Motor neuron (in vitro differentiated cells): ENCODE data around the gene XRN1. TPM values are rescaled to one million over a fixed set of nuclear protein-coding genes. Genes with fewer than 3 reads are reported as not detected.
"Not testable (repeated sequence)": the region's sequence is repeated elsewhere in the genome, so short reads cannot be mapped to it uniquely, and the experiment has no call there.

Experiments used
- ATAC-seq, 8 experiments: fragments of 200-7000 bp; cut with Tn5 transposase; replicated peaks in 6 of 8; 2 replicates each; pipeline ENCODE4 v1.8.0; 2021; ENCODE audit warnings: mild to moderate bottlenecking in 8 of 8, moderate library complexity in 8 of 8
- H3K27ac ChIP-seq, 2 donors: fragments of 250-450 bp; sonication (Bioruptor Pico); 2 replicates each; pipeline ENCODE4 v1.9.0; 2021; ENCODE audit warnings: antibody characterized with exemption in 2 of 2, mild to moderate bottlenecking in 2 of 2, moderate library complexity in 1 of 2
- H3K4me1 ChIP-seq, 2 donors: fragments of 250-450 bp; sonication (Bioruptor Pico); replicated peaks in 1 of 2; 2 replicates each; pipeline ENCODE4 v1.6.1; 2021; ENCODE audit warnings: antibody characterized with exemption in 2 of 2, mild to moderate bottlenecking in 2 of 2, moderate library complexity in 1 of 2
- H3K4me3 ChIP-seq, 5 donors: fragments of 250-450 bp; sonication (Bioruptor Pico); 2 replicates each; pipeline ENCODE4 v1.9.0; 2021; ENCODE audit warnings: antibody characterized with exemption in 5 of 5, mild to moderate bottlenecking in 5 of 5, moderate library complexity in 4 of 5
- WGBS, 10 experiments: fragments of 450-650 bp; shearing (Covaris generic); methylation state at CpG; one replicate each; pipeline ENCODE4 v1.0.0; 2022; 5-methylcytosine and 5-hydroxymethylcytosine counted together
- in situ Hi-C, 9 experiments: fragments of 400-800 bp; cut with MboI; loops; one replicate each; pipeline ENCODE4 v1.15.0; 2021; ENCODE audit warnings: low sequenced_read_pairs in 9 of 9, low pct_unique_long_range_greater_than_20kb in 2 of 9; ENCODE audit not compliant: unreplicated experiment in 9 of 9
- total RNA-seq, 8 experiments: library from RNA; unstranded; fragments of 300-600 nt; gene quantifications; 2 replicates each; pipeline versions ENCODE4 v1.2.3 to v1.2.4, GENCODE V29; 2022

The XRN1 gene
- total RNA-seq, 8 experiments from 2014 or later = 19.3 to 82.4 (median 30.2) TPM

DNA sequence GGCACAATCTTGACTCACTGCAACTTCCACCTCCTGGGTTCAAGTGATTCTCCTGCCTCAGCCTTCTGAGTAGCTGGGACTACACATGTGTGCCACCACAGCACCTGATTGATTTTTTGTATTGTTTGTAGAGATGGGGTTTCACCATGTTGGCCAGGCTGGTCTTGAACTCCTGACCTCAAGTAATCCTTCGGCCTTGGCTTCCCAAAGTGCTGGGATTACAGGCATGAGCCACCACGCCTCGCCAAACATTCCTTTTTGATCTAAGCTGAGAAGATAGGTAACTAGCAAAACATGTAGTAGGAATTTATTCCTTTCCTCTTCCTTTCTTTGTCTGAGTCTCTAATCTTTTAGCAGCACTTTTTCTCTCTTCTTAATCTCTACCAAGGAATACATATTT lies 95.1 kb downstream of the XRN1 start:
- in situ Hi-C loops, ATAC-seq, H3K4me3 ChIP-seq, H3K27ac ChIP-seq, H3K4me1 ChIP-seq: not testable (repeated sequence)
- 89 to 100% (median 90%) methylated on average over 1 to 3 of the region's 3 CpGs; no CpG with 5 or more reads in 7 of the 10 experiments for WGBS, 10 experiments

DNA sequence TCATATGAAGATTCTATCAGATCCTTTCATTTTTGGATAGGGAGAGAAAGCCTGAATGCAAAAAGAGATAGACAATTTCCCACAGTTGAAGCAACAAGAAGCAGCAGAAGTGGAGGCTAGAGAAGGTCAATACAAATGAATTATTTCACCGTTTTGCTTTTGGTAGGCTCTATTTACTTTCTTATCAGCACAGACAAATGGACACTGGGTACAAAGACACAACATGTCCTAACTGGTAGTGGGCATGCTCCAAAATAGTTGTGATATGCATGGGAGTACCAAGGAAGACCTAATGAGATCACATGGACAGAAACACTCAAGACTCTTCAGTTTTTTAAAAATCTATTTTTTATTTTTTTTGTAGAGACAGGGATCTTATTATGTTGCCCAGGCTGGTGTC lies 99.4 kb downstream of the XRN1 start:
- no peaks in the 10 kb centered on the region for H3K4me1 ChIP-seq
- ATAC-seq = no peak
- no peak overlapping the region for H3K27ac ChIP-seq
- WGBS, 10 experiments = 80 to 100% (median 90%) methylated on average over 1 of the region's 1 CpG; no CpG with 5 or more reads in 2 of the 10 experiments
- in situ Hi-C loops = no loop called here
- no peak overlapping the region for H3K4me3 ChIP-seq

DNA sequence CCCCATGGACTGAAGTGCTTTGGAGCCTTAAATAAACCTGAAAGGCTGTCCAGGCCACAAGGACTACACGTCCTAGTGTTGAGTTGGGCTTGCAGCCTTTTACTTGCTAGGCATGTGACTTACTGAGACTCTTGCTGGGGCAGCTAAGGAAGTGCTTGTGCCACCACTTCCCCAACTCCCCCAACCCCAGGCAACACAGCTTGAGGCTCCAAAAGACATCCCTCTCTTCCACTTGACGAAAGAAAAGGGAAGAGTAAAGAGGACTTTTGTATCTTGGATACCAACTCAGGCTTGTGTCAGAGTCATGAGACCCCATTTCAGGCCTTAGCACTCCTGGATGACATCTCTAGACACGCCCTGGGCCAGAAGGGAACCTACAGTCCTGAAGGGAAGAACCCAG lies 109.8 kb downstream of the XRN1 start:
- ATAC-seq = no peak
- Histone ChIP-seq H3K27ac (no peak overlapping the region), H3K4me1 (no peaks in the 10 kb centered on the region), H3K4me3 (no peak overlapping the region)
- in situ Hi-C loops = no loop called here
- 0 to 82% (median 58%) methylated on average over 1 to 2 of the region's 3 CpGs; no CpG with 5 or more reads in 4 of the 10 experiments for WGBS, 10 experiments

DNA sequence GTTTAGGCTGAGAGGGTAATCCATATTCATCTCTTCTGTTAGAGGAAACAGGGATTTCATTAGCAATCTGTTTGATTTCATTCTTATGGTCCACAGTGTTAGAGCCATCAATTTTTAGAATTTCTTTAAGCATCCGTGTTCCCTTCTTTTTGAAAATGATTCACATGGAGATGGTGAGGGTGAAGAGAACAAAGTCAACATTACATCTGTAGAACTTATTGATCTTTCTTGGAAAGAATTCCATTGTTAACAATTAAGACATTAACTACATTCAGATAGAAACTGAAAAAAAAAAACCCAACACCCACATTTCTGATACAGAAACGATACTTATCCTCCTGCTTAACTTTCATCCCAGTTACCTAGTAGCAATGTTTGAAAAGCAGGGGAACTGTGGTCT lies 115.4 kb downstream of the XRN1 start:
- H3K27ac ChIP-seq = no peak overlapping the region
- no peak overlapping the region for H3K4me3 ChIP-seq
- WGBS, 10 experiments = 80 to 100% (median 97%) methylated on average over 1 to 2 of the region's 2 CpGs
- H3K4me1 ChIP-seq = no peaks in the 10 kb centered on the region
- no peak for ATAC-seq
- in situ Hi-C loops = no loop called here

DNA sequence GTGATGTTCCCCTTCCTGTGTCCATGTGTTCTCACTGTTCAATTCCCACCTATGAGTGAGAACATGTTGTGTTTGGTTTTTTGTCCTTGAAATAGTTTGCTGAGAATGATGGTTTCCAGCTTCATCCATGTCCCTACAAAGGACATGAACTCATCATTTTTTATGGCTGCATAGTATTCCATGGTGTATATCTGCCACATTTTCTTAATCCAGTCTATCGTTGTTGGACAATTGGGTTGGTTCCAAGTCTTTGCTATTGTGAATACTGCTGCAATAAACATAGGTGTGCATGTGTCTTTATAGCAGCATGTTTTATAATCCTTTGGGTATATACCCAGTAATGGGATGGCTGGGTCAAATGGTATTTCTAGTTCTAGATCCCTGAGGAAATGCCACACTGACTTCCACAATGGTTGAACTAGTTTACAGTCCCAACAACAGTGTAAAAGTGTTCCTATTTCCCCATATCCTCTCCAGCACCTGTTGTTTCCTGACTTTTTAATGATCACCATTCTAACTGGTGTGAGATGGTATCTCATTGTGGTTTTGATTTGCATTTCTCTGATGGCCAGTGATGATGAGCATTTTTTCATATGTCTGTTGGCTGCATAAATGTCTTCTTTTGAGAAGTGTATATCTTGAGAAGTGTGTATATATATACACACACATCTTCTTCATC lies 123.4 kb downstream of the XRN1 start:
- in situ Hi-C loops, ATAC-seq: not testable (repeated sequence)
- 89 to 100% (median 100%) methylated on average over 1 of the region's 1 CpG; no CpG with 5 or more reads in 7 of the 10 experiments for WGBS, 10 experiments

DNA sequence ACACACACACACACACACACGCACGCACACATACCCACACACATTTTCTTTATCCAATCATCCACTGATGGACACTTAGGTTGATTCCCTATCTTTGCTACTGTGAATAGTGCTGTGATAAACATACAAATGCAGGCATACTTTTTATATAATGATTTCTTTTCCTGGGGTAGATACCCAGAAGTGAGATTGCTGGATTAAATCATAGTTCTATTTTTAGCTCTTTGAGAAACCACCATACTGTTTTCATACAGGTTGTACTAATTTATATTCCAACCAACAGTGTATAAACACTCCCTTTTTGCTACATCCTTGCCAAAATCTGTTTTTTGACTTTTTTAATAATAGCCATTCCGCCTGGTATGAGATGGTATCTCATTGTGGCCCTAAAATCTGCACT lies 127.9 kb downstream of the XRN1 start:
- no peak for ATAC-seq
- WGBS, 10 experiments = 92 to 100% (median 100%) methylated on average over 1 to 3 of the region's 3 CpGs; no CpG with 5 or more reads in 2 of the 10 experiments

More for the DNA sequence above, 123.4 kb downstream of the XRN1 start:
- H3K4me3 ChIP-seq, H3K27ac ChIP-seq, H3K4me1 ChIP-seq: not testable (repeated sequence)

DNA sequence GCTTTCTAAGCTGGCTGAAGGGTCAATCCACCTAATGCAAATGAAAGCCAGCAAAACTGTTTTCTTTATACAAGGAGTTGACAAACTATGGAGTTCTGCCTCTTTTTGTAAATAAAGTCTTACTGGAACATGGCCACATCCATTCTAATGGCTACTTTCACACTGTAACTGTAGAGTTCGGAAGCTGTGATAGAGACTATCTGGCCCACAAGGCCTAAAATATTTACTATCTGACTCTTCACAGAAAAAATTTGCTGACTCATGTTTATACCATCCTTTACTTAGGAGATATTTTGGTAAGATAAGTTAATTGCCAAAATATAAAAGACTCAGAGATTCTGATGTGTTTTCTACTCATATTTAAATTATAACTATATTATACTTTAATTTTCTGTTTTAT lies 128.7 kb downstream of the XRN1 start:
- in situ Hi-C loops = no loop called here
- Histone ChIP-seq H3K4me3 (no peak overlapping the region), H3K27ac (no peak overlapping the region), H3K4me1 (no peaks in the 10 kb centered on the region)
- 36 to 100% (median 100%) methylated on average over 1 of the region's 1 CpG; no CpG with 5 or more reads in 1 of the 10 experiments for WGBS, 10 experiments
- peak in 2 of 8 experiments; percentile 23 to 39 for ATAC-seq

More for the DNA sequence above, 127.9 kb downstream of the XRN1 start:
- Histone ChIP-seq H3K4me3 (no peak overlapping the region), H3K4me1 (no peaks in the 10 kb centered on the region), H3K27ac (no peak overlapping the region)
- in situ Hi-C loops = no loop called here

DNA sequence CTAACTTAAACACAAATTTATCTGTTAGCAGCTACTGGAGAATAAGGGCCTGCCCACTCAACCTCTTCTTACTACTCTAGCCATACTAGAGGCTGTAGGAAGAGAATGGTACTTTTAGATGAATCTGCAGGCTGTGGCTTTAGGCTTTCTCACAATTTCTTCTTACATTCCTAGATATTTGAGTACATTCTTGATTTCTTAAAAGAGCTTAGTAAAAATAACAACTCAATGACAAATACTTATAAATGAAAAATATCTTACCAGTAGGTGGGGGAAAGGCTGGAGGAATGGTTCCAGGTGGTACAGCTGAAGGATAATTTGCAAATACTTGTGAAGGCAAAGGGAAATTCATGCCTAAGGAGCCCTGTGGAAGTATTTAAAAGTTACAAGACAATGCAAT lies 129.5 kb downstream of the XRN1 start:
- no peak overlapping the region for H3K27ac ChIP-seq
- no peak for ATAC-seq

DNA sequence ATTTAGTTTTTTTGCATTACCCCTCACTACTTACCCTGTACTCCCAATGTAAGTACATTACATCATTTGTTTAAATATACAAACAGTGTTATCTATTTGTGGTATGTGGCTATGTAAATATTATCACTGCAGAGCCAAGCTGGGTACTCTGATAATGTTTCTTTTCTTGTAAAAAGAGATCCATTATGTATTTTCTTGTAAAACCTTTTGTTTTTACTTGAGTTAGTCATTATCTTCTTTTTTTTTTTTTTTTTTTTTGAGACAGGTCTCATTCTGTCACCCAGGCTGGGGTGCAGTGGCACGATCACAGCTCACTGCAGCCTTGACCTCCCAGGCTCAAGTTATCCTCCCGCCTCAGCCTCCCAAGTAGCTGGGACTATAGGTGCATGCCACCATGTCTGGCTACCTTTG lies 131.9 kb downstream of the XRN1 start:
- 82 to 100% (median 100%) methylated on average over 1 to 2 of the region's 2 CpGs; no CpG with 5 or more reads in 1 of the 10 experiments for WGBS, 10 experiments
- H3K4me3 ChIP-seq, H3K27ac ChIP-seq, ATAC-seq, in situ Hi-C loops, H3K4me1 ChIP-seq: not testable (repeated sequence)

More for the DNA sequence above, 129.5 kb downstream of the XRN1 start:
- Histone ChIP-seq H3K4me3 (no peak overlapping the region), H3K4me1 (no peaks in the 10 kb centered on the region)
- in situ Hi-C loops = no loop called here

DNA sequence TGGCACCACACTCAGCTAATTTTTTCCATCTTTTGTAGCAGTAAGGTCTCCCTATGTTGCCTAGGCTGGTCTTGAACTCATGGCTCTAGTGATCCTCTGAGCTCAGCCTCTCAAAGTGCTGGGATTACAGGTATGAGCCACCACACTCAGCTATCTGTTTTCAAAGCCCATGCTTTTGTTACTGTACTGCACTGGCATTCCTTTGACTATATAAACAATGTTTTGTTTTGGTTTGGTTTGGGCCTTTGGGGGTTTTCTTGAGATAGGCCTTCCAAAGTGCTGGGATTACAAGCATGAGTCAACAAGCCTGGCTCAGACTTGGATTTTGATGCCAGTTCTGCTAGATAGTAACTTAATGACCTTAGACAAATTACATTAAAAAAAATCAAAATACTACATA lies 132.8 kb downstream of the XRN1 start:
- no peak for ATAC-seq
- Histone ChIP-seq H3K27ac (no peak overlapping the region), H3K4me1 (no peaks in the 10 kb centered on the region), H3K4me3 (no peak overlapping the region)
- in situ Hi-C loops = no loop called here

DNA sequence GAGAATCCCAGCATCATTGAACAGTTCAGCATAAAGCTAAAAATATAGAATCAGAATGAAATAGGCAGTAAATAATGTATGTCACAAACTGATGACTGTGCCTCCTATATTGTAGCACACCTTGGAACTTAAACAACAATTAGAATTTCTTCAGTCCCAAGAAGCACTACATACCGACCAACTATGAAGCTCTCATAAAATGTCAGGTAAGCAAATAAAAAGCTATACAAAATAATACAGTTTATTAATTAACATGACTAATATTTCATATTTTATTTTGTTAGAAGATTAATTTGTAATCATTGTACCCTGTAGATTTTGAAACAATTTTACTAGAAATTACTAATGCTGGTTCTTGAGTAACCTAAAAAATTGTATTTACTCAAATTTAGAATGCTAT lies 137.4 kb downstream of the XRN1 start:
- in situ Hi-C loops = no loop called here
- Histone ChIP-seq H3K4me1 (no peaks in the 10 kb centered on the region), H3K27ac (no peak overlapping the region), H3K4me3 (no peak overlapping the region)
- ATAC-seq = no peak
- 82 to 100% (median 90%) methylated on average over 1 of the region's 1 CpG; no CpG with 5 or more reads in 3 of the 10 experiments for WGBS, 10 experiments

DNA sequence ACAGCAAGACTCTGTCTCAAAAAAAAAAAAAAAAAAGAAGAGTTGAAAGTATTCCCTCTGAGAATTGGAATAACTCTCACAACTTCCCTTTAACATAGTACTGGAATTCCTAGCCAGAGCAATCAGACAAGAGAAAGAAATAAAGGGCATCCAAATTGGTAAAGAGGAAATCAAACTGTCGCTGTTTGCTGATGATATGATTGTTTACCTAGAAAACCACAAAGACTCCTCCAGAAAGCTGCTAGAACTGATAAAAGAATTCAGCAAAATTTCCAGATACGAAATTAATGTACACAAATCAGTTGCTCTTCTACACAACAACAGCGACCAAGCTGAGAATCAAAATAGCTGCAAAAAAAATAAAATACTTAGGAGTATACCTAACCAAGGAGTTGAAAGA lies 145.0 kb downstream of the XRN1 start:
- ATAC-seq, H3K27ac ChIP-seq, H3K4me1 ChIP-seq, H3K4me3 ChIP-seq, in situ Hi-C loops: not testable (repeated sequence)
- 83 to 100% (median 99%) methylated on average over 1 to 3 of the region's 3 CpGs for WGBS, 10 experiments

DNA sequence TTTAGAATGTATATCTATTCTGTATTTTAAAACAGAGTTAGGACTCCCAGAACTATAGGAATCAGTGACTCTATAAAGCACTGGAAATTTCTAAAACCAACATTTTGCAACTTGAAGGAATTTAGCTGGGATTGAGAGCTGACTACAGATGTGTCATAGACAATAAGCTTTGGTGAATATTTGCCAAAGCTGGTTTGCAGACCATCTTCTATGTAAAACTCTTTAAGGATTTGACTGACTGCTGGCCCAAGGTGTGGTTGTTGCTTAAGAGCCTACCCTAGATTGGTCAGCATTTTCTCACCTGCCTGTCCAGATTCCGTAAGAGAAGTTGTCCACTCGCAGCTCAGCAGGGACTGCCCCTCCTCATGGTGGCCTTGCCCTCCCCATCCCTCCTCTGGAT lies 149.2 kb downstream of the XRN1 start:
- 88 to 100% (median 94%) methylated on average over 2 of the region's 2 CpGs; no CpG with 5 or more reads in 6 of the 10 experiments for WGBS, 10 experiments
- in situ Hi-C loops = loop anchor here in 2 of 9 experiments (25.0 kb wide), 1 partner anchor 161 kb away; the partner anchor contains the start of gene TFDP2 (in 2 of the 2)
- no peaks in the 10 kb centered on the region for H3K4me1 ChIP-seq
- H3K4me3 ChIP-seq = no peak overlapping the region
- no peak for ATAC-seq
- H3K27ac ChIP-seq = no peak overlapping the region

DNA sequence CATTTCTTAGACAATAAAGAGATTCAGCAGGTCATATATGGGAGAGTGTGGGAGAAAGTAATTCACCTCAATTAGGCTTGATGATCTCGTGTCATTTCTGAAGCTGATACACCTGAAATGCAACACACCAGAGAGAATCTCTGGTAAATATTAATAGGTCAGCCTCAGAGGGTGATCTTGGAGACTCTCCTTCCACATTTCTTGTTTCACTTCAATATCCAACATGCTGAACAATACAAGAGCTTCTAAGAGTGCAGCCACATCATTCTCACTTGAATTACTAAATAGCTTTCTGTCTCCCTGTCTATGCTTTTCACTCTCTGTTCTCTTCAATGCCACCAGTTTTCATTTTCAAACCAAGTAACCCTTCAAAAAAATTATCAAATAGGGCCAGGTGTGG lies 151.3 kb downstream of the XRN1 start:
- H3K4me3 ChIP-seq = no peak overlapping the region
- ATAC-seq = no peak
- 75 to 100% (median 90%) methylated on average over 1 of the region's 1 CpG; no CpG with 5 or more reads in 2 of the 10 experiments for WGBS, 10 experiments
- H3K4me1 ChIP-seq = no peaks in the 10 kb centered on the region
- no peak overlapping the region for H3K27ac ChIP-seq
- in situ Hi-C loops = loop anchor here in 2 of 9 experiments (25.0 kb wide), 1 partner anchor 159 kb away; the partner anchor contains the start of gene TFDP2 (in 2 of the 2)
